Activated T-cell treated with anti-CD3 and anti-CD28 coated beads for 4 hours (primary cell): ENCODE results near the gene SLC22A6.
"Not testable (repeated sequence)": the region's sequence is repeated elsewhere in the genome, so short reads cannot be mapped to it uniquely, and the experiment has no call there.

Experiments used
- DNase-seq: peaks from one replicate; pipeline ENCODE4 v3.0.0-alpha.2; 2020

The SLC22A6 gene

GRCh38 chr11:62983536-62984199, 1.1 kb downstream of the SLC22A6 start:
- no peak for DNase-seq

GRCh38 chr11:62981743-62982142, 3.0 kb downstream of the SLC22A6 start:
- DNase-seq: no peak

GRCh38 chr11:62980133-62980760, 4.5 kb downstream of the SLC22A6 start:
- no peak for DNase-seq

- DNase-seq: no peak
Observed at GRCh38 chr11:62976109-62976508, 8.7 kb downstream of the SLC22A6 start.

GRCh38 chr11:62974848-62975522, 9.8 kb downstream of the SLC22A6 start:
- DNase-seq: no peak

GRCh38 chr11:62965574-62965973, 19.2 kb downstream of the SLC22A6 start:
- DNase-seq: no peak

- DNase-seq: no peak
Observed at GRCh38 chr11:62962391-62962790, 22.4 kb downstream of the SLC22A6 start.

- no peak for DNase-seq
Observed at GRCh38 chr11:62961017-62961570, 23.7 kb downstream of the SLC22A6 start.

- no peak for DNase-seq
Observed at GRCh38 chr11:62959422-62959980, 25.3 kb downstream of the SLC22A6 start.

GRCh38 chr11:62958547-62959421, 26.0 kb downstream of the SLC22A6 start:
- no peak for DNase-seq

GRCh38 chr11:62957147-62957546, 27.6 kb downstream of the SLC22A6 start:
- DNase-seq: no peak

GRCh38 chr11:62954478-62954877, 30.3 kb downstream of the SLC22A6 start:
- no peak for DNase-seq

- no peak for DNase-seq
Observed at GRCh38 chr11:62953811-62954210, 31.0 kb downstream of the SLC22A6 start.

- no peak for DNase-seq
Observed at GRCh38 chr11:62948765-62949320, 35.9 kb downstream of the SLC22A6 start.

- not testable (repeated sequence) for DNase-seq
Observed at GRCh38 chr11:62945538-62945937, 39.2 kb downstream of the SLC22A6 start.

- DNase-seq: not testable (repeated sequence)
Observed at GRCh38 chr11:62937528-62937927, 47.2 kb downstream of the SLC22A6 start.

GRCh38 chr11:62934496-62934785, 50.3 kb downstream of the SLC22A6 start:
- no peak for DNase-seq

- no peak for DNase-seq
Observed at GRCh38 chr11:62933750-62934495, 50.8 kb downstream of the SLC22A6 start.

- DNase-seq: no peak
Observed at GRCh38 chr11:62933285-62933684, 51.5 kb downstream of the SLC22A6 start.

- DNase-seq: no peak
Observed at GRCh38 chr11:62931499-62932278, 53.1 kb downstream of the SLC22A6 start.

- no peak for DNase-seq
Observed at GRCh38 chr11:62930666-62931065, 54.1 kb downstream of the SLC22A6 start.
